Brain microvascular endothelial cell (primary cell): ENCODE data around the gene MEIKIN.
A peak's percentile ranks its signal among the peaks of the same experiment; 100 is the strongest.

Experiments used
- DNase-seq: peaks from one replicate; pipeline ENCODE4 v3.0.0-alpha.2; 2020
- H3K27ac ChIP-seq: fragments of 250-450 bp; sonication (Bioruptor Pico); 2 replicates; pipeline ENCODE4 v1.5.1; 2020; ENCODE audit warnings: mild to moderate bottlenecking, moderate library complexity
- H3K27me3 ChIP-seq: fragments of 250-450 bp; sonication (Bioruptor Pico); replicated peaks from 2 replicates; pipeline ENCODE4 v1.5.1; 2020; ENCODE audit warnings: mild to moderate bottlenecking
- H3K36me3 ChIP-seq: fragments of 250-450 bp; sonication (Bioruptor Pico); replicated peaks from 2 replicates; pipeline ENCODE4 v1.5.1; 2020; ENCODE audit warnings: mild to moderate bottlenecking
- H3K4me3 ChIP-seq: 2 replicates; pipeline ENCODE4 v1.5.1; 2011; ENCODE audit warnings: low read depth, mild to moderate bottlenecking, control low read depth, low read length, moderate library complexity
- in situ Hi-C: cut with HindIII; loops from 2 replicates; pipeline ENCODE4 v1.10.0; 2017; ENCODE audit warnings: low sequenced_read_pairs, low pct_ligation_motif_present
- TF ChIP-seq, protein P1 (sequence below): IDR thresholded peaks from 2 replicates; pipeline ENCODE4 v1.5.1; 2011; ENCODE audit warnings: low read depth, mild to moderate bottlenecking, moderate library complexity, low read length, control low read depth, inconsistent platforms; ENCODE audit errors: missing control alignments

MEIKIN gene

DNA sequence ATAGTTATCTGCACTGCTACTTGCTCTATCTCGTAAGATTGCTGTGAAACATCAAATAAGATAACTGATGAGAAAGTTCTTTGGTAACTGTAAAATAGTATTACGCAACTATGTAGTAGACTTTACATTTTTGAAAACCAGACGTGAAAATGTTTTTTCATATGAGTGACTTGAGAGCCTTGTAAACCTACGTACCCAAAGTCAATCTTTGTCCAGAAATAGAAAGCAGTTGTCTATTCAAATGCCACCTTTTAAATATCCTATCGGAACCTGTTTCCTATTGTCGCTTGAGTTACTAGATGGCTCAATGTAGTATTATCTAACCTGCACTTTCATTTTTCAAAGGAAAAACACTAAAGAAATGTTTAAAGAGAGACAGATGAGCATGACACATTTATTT lies 150.2 kb downstream of the MEIKIN start:
- Histone ChIP-seq H3K27me3 (no peaks in the 10 kb centered on the region), H3K36me3 (peaks cover 5% of the 10 kb centered on the region), H3K27ac (no peak overlapping the region), H3K4me3 (peak overlapping the region; percentile 98)
- in situ Hi-C loops = no loop called here
- DNase-seq = no peak
- TF ChIP-seq, protein P1, sequence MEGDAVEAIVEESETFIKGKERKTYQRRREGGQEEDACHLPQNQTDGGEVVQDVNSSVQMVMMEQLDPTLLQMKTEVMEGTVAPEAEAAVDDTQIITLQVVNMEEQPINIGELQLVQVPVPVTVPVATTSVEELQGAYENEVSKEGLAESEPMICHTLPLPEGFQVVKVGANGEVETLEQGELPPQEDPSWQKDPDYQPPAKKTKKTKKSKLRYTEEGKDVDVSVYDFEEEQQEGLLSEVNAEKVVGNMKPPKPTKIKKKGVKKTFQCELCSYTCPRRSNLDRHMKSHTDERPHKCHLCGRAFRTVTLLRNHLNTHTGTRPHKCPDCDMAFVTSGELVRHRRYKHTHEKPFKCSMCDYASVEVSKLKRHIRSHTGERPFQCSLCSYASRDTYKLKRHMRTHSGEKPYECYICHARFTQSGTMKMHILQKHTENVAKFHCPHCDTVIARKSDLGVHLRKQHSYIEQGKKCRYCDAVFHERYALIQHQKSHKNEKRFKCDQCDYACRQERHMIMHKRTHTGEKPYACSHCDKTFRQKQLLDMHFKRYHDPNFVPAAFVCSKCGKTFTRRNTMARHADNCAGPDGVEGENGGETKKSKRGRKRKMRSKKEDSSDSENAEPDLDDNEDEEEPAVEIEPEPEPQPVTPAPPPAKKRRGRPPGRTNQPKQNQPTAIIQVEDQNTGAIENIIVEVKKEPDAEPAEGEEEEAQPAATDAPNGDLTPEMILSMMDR = no peak

DNA sequence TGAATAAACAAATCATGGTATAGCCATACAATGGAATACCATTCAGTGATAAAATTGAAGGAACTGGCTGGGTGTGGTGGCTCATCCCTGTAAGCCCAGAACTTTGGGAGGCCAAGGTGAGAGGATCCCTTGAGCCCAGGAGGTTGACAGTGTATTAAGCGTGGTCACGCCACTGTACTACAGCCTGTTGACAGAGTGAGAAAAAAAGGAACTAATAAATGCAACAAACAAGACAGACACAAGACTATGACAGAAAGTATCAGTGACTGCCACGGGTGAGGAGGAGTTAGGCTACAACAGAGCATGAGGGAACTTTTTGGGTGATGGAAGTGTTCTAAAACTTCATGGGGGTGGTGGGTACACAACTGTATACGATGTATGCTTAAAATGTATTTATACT lies 150.9 kb downstream of the MEIKIN start:
- in situ Hi-C loops = no loop called here
- no peak overlapping the region for H3K27ac ChIP-seq
- TF ChIP-seq, protein P1 = no peak

DNA sequence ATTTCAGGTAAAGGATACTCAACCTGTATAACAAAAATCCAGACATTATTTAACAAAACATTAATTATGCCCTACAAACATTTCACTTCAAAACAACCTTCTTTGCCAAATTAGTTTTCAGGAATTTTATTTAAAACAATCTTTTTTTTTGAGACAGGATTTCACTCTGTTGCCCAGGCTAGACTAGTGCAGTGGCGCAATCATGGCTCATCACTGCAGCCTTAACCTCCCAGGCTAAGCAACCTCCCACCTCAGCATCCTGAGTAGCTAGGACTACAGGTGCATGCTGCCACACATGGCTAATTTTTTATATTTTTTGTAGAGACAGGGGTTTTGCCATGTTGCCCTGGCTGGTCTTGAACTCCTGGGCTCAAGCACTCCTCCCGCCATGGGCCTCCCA lies 152.6 kb downstream of the MEIKIN start:
- H3K36me3 ChIP-seq = peaks cover 5% of the 10 kb centered on the region

More for the DNA sequence above, 150.9 kb downstream of the MEIKIN start:
- Histone ChIP-seq H3K27me3 (no peaks in the 10 kb centered on the region), H3K4me3 (peak overlapping the region; percentile 98), H3K36me3 (peaks cover 5% of the 10 kb centered on the region)
- DNase-seq = no peak

DNA sequence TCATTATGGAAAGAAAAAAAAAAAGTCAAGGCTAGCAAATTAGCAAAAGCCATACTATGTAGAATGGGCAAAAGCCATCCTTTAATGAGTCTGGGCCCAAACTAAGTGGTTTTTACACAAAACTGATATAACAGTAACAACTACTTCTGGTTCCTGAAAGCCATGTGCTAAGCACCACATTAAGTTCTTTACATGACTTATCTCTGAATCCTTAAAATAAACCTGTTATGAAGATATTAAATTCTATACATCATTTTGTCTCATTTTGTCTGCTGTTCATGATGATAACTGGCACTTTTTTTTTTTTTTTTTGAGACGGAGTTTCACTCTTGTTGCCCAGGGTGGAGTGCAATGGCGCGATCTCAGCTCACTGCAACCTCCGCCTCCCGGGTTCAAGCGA lies 153.6 kb downstream of the MEIKIN start:
- Histone ChIP-seq H3K4me3 (no peak overlapping the region), H3K27me3 (no peaks in the 10 kb centered on the region), H3K36me3 (peaks cover 5% of the 10 kb centered on the region), H3K27ac (no peak overlapping the region)
- TF ChIP-seq, protein P1 = no peak
- in situ Hi-C loops = no loop called here
- DNase-seq = no peak

More for the DNA sequence above, 152.6 kb downstream of the MEIKIN start:
- TF ChIP-seq, protein P1 = no peak
- no peak overlapping the region for H3K4me3 ChIP-seq
- DNase-seq = no peak
- no peak overlapping the region for H3K27ac ChIP-seq
- H3K27me3 ChIP-seq = no peaks in the 10 kb centered on the region
- in situ Hi-C loops = no loop called here

DNA sequence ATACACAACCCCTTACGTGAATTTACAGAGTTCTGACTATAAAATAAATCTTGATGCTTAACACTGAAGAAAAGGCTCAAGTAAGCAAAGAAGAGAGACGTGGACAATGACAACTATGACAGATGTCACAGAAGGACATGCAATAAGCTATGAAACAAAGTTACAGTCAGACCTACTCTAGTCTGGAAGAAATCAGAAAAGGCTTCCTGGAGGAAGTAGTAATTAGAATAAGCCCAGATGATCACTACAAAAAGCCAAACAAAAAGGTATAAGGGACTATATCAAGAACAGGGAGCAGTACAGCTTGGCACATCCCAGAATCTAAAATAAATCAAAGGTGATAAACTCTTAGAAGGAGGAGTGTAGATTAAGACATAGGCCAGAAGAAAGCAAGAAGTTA lies 154.9 kb downstream of the MEIKIN start:
- Histone ChIP-seq H3K27me3 (no peaks in the 10 kb centered on the region), H3K36me3 (peaks cover 3% of the 10 kb centered on the region), H3K27ac (no peak overlapping the region), H3K4me3 (no peak overlapping the region)
- in situ Hi-C loops = no loop called here
- TF ChIP-seq, protein P1 = no peak
- no peak for DNase-seq

DNA sequence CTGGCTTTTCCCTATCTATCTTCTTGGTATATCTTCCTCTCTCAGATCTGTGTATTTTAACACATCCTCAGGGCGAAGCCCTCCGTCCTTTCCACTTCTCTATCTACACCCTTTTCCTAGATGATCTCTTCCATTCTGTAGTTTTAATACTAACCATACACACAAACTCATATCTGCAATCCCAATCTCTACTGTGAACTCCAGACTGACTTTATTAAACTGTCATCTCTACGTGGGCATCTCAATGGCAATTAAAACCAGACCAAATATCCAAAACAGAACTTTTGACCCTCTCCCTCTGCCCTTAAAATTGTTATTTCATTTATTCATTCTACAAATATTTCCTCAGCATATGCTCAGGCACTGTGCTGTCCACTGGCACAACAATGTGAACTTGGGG lies 155.7 kb downstream of the MEIKIN start:
- in situ Hi-C loops = no loop called here
- TF ChIP-seq, protein P1 = no peak
- Histone ChIP-seq H3K27ac (no peak overlapping the region), H3K4me3 (no peak overlapping the region), H3K36me3 (peaks cover 3% of the 10 kb centered on the region), H3K27me3 (no peaks in the 10 kb centered on the region)
- no peak for DNase-seq
